Small intestine (tissue), 7 donors: ENCODE measurements around the gene OR9A2. TPM values are rescaled to one million over a fixed set of nuclear protein-coding genes. Genes with fewer than 3 reads are reported as not detected.

Source experiments
- DNase-seq, 2 donors: peaks; one replicate each; pipeline versions ENCODE4 v3.0.0 to v3.0.0-alpha.2; 2013
- FAIRE-seq: peaks from 2 replicates; lab custom pipeline; 2012; peaks lifted over from hg19 to GRCh38; lab: Jason Lieb, UNC
- H3K27ac ChIP-seq, 3 donors: one replicate each; pipeline ENCODE4 v1.5.1; 2013; ENCODE audit warnings: low read length in 2 of 3, mild to moderate bottlenecking in 2 of 3, control low read depth in 1 of 3, inconsistent platforms in 1 of 3, low read depth in 1 of 3, moderate library complexity in 1 of 3
- H3K27me3 ChIP-seq, 3 donors: one replicate each; pipeline ENCODE4 v1.6.1; 2013; ENCODE audit warnings: low read length in 3 of 3, inconsistent platforms in 1 of 3; ENCODE audit not compliant: control insufficient read depth in 3 of 3, insufficient read depth in 3 of 3
- H3K36me3 ChIP-seq, 3 donors: one replicate each; pipeline ENCODE4 v1.6.1; 2013; ENCODE audit warnings: low read length in 3 of 3, inconsistent platforms in 1 of 3, low read depth in 1 of 3, mild to moderate bottlenecking in 1 of 3, moderate library complexity in 1 of 3; ENCODE audit not compliant: control insufficient read depth in 3 of 3, insufficient read depth in 2 of 3
- H3K4me1 ChIP-seq, 3 donors: one replicate each; pipeline ENCODE4 v1.6.1; 2013; ENCODE audit warnings: low read length in 2 of 3, inconsistent platforms in 1 of 3, low read depth in 1 of 3, mild to moderate bottlenecking in 1 of 3, moderate library complexity in 1 of 3; ENCODE audit not compliant: control insufficient read depth in 3 of 3, insufficient read depth in 2 of 3
- H3K4me3 ChIP-seq, 3 donors: one replicate each; pipeline ENCODE4 v1.5.1; 2013; ENCODE audit warnings: low read length in 3 of 3, control low read depth in 1 of 3, inconsistent platforms in 1 of 3, low read depth in 1 of 3, mild to moderate bottlenecking in 1 of 3, moderate library complexity in 1 of 3
- H3K9me3 ChIP-seq, 2 donors: one replicate each; pipeline ENCODE4 v1.6.1; 2013; ENCODE audit warnings: low read depth in 1 of 2, low read length in 1 of 2; ENCODE audit not compliant: control insufficient read depth in 2 of 2, insufficient read depth in 1 of 2
- WGBS, 3 donors: extraction: QIAGEN DNeasy Blood & Tissue Kit; methylation state at CpG; one replicate each; pipeline ENCODE4 v1.1.7; 2013; 5-methylcytosine and 5-hydroxymethylcytosine counted together
- polyA plus RNA-seq, 4 donors: library from polyadenylated mRNA; stranded (reverse) in 3 of 4; unstranded in 1 of 4; fragments of 200-250 nt in 3 of 4; fragments of 120-200 nt in 1 of 4; gene quantifications; one replicate each; pipeline versions ENCODE4 v1.2.1 to v1.2.3, GENCODE V29; 2013
- donor health status: healthy with polysubstance abuse.
- donor health status: control.
- donor health status: control.
- donor health status: Bipolar disorder and iron deficiency.
- donor health status: healthy.

Gene OR9A2
- polyA plus RNA-seq, 4 donors, result not detected

- no peaks in the 10 kb centered on the region for H3K36me3 ChIP-seq
- H3K4me1 ChIP-seq, result peaks cover 0 to 14% (median 4%) of the 10 kb centered on the region in 3 donors
- no peak for FAIRE-seq
- peak; percentile 63 to 68 for DNase-seq
- no peaks in the 10 kb centered on the region for H3K9me3 ChIP-seq
- peak overlapping the region in 1 of 3 donors; percentile 69 for H3K27ac ChIP-seq
- peak overlapping the region in 2 of 3 donors; percentile 10 to 32 for H3K4me3 ChIP-seq
- 10 to 28% (median 15%) methylated on average over 6 of the region's 6 CpGs for WGBS, 3 donors
- H3K27me3 ChIP-seq, result no peaks in the 10 kb centered on the region
These were observed 23.4 kb downstream of the OR9A2 start for GRCh38 chr7:143003393-143004051.

GRCh38 chr7:143002898-143003297, 24.0 kb downstream of the OR9A2 start:
- H3K4me3 ChIP-seq, result peak overlapping the region in 2 of 3 donors; percentile 10 to 32
- FAIRE-seq, result no peak
- no peaks in the 10 kb centered on the region for H3K36me3 ChIP-seq
- DNase-seq, result peak; percentile 75 to 92
- H3K9me3 ChIP-seq, result no peaks in the 10 kb centered on the region
- H3K27ac ChIP-seq, result peak overlapping the region in 1 of 3 donors; percentile 69
- H3K27me3 ChIP-seq, result no peaks in the 10 kb centered on the region
- H3K4me1 ChIP-seq, result peaks cover 0 to 15% (median 4%) of the 10 kb centered on the region in 3 donors
- whole genome bisulfite sequencing, 3 donors, result 17 to 56% (median 34%) methylated on average over 5 of the region's 5 CpGs

GRCh38 chr7:143002106-143002505, 24.8 kb downstream of the OR9A2 start:
- 17 to 42% (median 27%) methylated on average over 3 of the region's 3 CpGs for WGBS, 3 donors
- no peak for FAIRE-seq

GRCh38 chr7:143000648-143001047, 26.3 kb downstream of the OR9A2 start:
- WGBS, 3 donors, result 75 to 79% (median 76%) methylated on average over 2 of the region's 2 CpGs
- H3K27ac ChIP-seq, result no peak overlapping the region
- no peak for FAIRE-seq

More at GRCh38 chr7:143002106-143002505, 24.8 kb downstream of the OR9A2 start:
- peak; percentile 12 to 34 for DNase-seq
- Histone ChIP-seq H3K27ac (no peak overlapping the region), H3K27me3 (no peaks in the 10 kb centered on the region), H3K9me3 (no peaks in the 10 kb centered on the region), H3K4me1 (peaks cover 0 to 20% (median 4%) of the 10 kb centered on the region in 3 donors), H3K36me3 (no peaks in the 10 kb centered on the region), H3K4me3 (no peak overlapping the region)

GRCh38 chr7:142999793-143000192, 27.1 kb downstream of the OR9A2 start:
- no peaks in the 10 kb centered on the region for H3K9me3 ChIP-seq
- H3K27ac ChIP-seq, result peak overlapping the region in 1 of 3 donors; percentile 19
- peaks cover 0 to 20% (median 4%) of the 10 kb centered on the region in 3 donors for H3K4me1 ChIP-seq
- no peak for FAIRE-seq
- no peaks in the 10 kb centered on the region for H3K36me3 ChIP-seq
- peak in 1 of 2 donors; percentile 5 for DNase-seq
- no peak overlapping the region for H3K4me3 ChIP-seq
- H3K27me3 ChIP-seq, result no peaks in the 10 kb centered on the region

More at GRCh38 chr7:143000648-143001047, 26.3 kb downstream of the OR9A2 start:
- no peak for DNase-seq
- H3K4me3 ChIP-seq, result no peak overlapping the region
- no peaks in the 10 kb centered on the region for H3K9me3 ChIP-seq
- H3K4me1 ChIP-seq, result peaks cover 0 to 20% (median 4%) of the 10 kb centered on the region in 3 donors
- H3K27me3 ChIP-seq, result no peaks in the 10 kb centered on the region
- H3K36me3 ChIP-seq, result no peaks in the 10 kb centered on the region

GRCh38 chr7:142998966-142999365, 28.0 kb downstream of the OR9A2 start:
- DNase-seq, result peak; percentile 31 to 51
- no peaks in the 10 kb centered on the region for H3K9me3 ChIP-seq
- H3K36me3 ChIP-seq, result no peaks in the 10 kb centered on the region
- H3K4me1 ChIP-seq, result peaks cover 0 to 20% (median 4%) of the 10 kb centered on the region in 3 donors
- no peaks in the 10 kb centered on the region for H3K27me3 ChIP-seq
- H3K27ac ChIP-seq, result peak overlapping the region in 1 of 3 donors; percentile 61
- 50 to 70% (median 64%) methylated on average over 6 of the region's 6 CpGs for WGBS, 3 donors
- FAIRE-seq, result no peak
- H3K4me3 ChIP-seq, result no peak overlapping the region

GRCh38 chr7:142997456-142997989, 29.4 kb downstream of the OR9A2 start:
- FAIRE-seq (no peak), DNase-seq (peak; percentile 27 to 39)
- Histone ChIP-seq H3K36me3 (no peaks in the 10 kb centered on the region), H3K27me3 (no peaks in the 10 kb centered on the region), H3K27ac (no peak overlapping the region), H3K9me3 (no peaks in the 10 kb centered on the region), H3K4me1 (peaks cover 0 to 18% (median 4%) of the 10 kb centered on the region in 3 donors), H3K4me3 (no peak overlapping the region)
- 55 to 60% (median 57%) methylated on average over 4 of the region's 4 CpGs for WGBS, 3 donors

GRCh38 chr7:142992427-142992826, 34.5 kb downstream of the OR9A2 start:
- H3K4me3 ChIP-seq, result no peak overlapping the region
- no peak overlapping the region for H3K27ac ChIP-seq
- FAIRE-seq, result no peak
- peaks cover 0 to under 1% (median 0%) of the 10 kb centered on the region in 3 donors for H3K4me1 ChIP-seq
- no peak for DNase-seq
- H3K27me3 ChIP-seq, result no peaks in the 10 kb centered on the region
- no peaks in the 10 kb centered on the region for H3K9me3 ChIP-seq
- H3K36me3 ChIP-seq, result no peaks in the 10 kb centered on the region
- WGBS, 3 donors, result 42 to 58% (median 56%) methylated on average over 3 of the region's 3 CpGs
